Measurements from ENCODE around the gene C2CD4D.
"Not testable (repeated sequence)": the region's sequence is repeated elsewhere in the genome, so short reads cannot be mapped to it uniquely, and the experiment has no call there.

The C2CD4D gene

DNA sequence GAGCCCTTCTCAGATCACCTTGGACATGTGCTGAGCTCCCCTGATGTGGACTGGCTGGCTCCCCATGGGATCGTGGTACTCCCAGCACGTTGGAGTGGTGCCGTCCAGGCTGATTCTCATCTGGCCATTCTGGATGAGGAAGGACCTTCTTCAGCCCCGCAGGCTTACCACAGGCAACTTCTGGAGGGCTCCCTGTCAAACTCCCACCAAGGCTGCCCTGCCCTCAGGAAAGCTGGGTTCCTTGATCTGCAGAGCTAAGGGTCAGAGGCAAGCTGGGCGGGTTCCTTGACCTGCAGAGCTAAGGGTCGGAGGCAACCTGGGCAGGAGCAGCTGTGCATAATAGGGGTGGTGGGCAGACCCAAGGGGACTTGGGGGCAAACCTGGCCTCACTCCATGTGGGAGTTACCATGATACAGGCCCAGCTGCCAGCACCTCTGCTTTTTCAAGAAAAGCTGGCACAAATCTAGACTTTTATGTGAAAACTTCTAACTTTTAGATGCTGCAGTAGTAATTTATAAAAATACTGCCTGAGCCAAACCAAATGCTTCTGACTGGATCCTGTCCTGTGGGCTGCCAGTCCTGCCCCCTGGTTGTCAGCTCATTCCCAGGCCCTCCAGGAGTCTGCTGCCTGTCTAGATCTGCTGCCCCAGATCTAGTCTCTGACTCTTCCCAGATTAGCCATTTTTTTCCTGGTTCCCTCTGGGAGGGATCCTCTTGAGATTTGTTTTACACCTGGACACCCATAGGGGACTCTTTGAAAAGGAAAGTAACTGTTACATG, 19.5 kb upstream of the C2CD4D start:
- H3K36me3 ChIP-seq (ENCODE audit: control insufficient read depth, insufficient read depth, low read length): no peaks in the 10 kb centered on the region
- no peaks in the 10 kb centered on the region for H3K9me3 ChIP-seq (ENCODE audit: control insufficient read depth, insufficient read depth, low read depth, low read length)
- H3K4me1 ChIP-seq (ENCODE audit: control insufficient read depth, insufficient read depth, low read length): peaks cover 17% of the 10 kb centered on the region
- H3K4me3 ChIP-seq (ENCODE audit: low read depth, low read length): no peak overlapping the region
- no peak overlapping the region for H3K9ac ChIP-seq (ENCODE audit: low read length)
- H3K27me3 ChIP-seq (ENCODE audit: control insufficient read depth, insufficient read depth, low read length): peaks cover 67% of the 10 kb centered on the region
- H3K27ac ChIP-seq (ENCODE audit: low read depth, low read length): no peak overlapping the region

DNA sequence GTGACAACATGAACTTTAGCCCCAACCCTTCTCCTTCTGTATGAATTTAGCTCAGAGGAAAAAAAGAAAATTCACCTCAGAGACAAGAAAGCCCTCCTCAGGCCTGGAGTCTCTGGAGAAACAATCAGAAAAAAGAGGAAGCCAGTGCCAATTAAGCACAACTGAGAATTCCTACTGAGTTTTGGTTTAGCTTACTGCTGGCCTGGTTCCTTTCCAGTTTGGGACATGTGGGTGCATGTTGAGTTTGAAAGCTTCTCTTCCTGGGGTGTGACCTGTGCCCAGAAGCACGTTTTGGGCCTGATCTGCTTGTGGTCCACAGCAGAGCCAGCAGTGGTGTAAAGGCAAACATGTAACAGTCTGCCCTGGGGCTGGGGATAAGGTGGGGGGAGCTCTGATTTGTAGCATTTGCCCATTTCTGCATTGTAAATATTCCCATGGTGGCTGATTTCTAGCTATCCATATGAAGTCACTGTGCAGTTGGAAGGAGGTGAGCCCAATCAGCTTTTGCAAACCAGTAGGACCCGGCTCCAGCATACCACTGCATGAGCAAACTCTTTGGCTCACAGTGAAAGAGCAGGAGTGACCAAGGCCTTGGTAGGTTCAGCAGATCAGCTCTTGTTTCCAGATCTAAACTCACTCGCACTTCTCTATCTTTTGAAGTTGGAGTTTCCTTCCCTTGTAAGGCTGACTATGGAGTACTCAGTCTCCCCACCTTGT, 18.6 kb upstream of the C2CD4D start:
- Histone ChIP-seq H3K9me3 (ENCODE audit: control insufficient read depth, insufficient read depth, low read depth, low read length) (no peaks in the 10 kb centered on the region), H3K36me3 (ENCODE audit: control insufficient read depth, insufficient read depth, low read length) (no peaks in the 10 kb centered on the region), H3K4me3 (ENCODE audit: low read depth, low read length) (no peak overlapping the region), H3K9ac (ENCODE audit: low read length) (no peak overlapping the region), H3K27ac (ENCODE audit: low read depth, low read length) (no peak overlapping the region), H3K4me1 (ENCODE audit: control insufficient read depth, insufficient read depth, low read length) (peaks cover 17% of the 10 kb centered on the region), H3K27me3 (ENCODE audit: control insufficient read depth, insufficient read depth, low read length) (peaks cover 59% of the 10 kb centered on the region)

DNA sequence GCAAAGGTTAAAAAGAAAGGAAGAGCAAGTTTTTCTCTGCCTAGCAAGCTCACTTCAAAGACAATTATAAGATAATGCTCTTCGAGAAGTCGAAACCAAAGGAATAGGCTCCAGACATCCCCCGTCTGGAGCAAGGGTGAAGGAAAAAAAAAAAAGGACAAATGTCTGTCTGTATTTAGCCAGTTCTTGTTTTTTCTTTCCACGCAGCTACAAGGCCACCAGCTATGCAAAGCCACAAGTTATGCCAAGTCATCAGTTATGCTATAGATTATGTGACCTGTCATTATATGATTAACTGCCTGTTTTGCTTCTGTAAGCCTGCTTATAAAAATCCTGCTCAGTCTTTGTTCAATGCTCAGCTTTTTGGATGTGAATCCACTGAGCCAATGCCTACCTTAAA, 16.3 kb upstream of the C2CD4D start:
- Histone ChIP-seq H3K9ac (ENCODE audit: low read length) (no peak overlapping the region), H3K4me1 (ENCODE audit: control insufficient read depth, insufficient read depth, low read length) (peaks cover 10% of the 10 kb centered on the region), H3K9me3 (ENCODE audit: control insufficient read depth, insufficient read depth, low read depth, low read length) (no peaks in the 10 kb centered on the region), H3K27me3 (ENCODE audit: control insufficient read depth, insufficient read depth, low read length) (peaks cover 49% of the 10 kb centered on the region), H3K4me3 (ENCODE audit: low read depth, low read length) (no peak overlapping the region), H3K36me3 (ENCODE audit: control insufficient read depth, insufficient read depth, low read length) (no peaks in the 10 kb centered on the region), H3K27ac (ENCODE audit: low read depth, low read length) (no peak overlapping the region)

DNA sequence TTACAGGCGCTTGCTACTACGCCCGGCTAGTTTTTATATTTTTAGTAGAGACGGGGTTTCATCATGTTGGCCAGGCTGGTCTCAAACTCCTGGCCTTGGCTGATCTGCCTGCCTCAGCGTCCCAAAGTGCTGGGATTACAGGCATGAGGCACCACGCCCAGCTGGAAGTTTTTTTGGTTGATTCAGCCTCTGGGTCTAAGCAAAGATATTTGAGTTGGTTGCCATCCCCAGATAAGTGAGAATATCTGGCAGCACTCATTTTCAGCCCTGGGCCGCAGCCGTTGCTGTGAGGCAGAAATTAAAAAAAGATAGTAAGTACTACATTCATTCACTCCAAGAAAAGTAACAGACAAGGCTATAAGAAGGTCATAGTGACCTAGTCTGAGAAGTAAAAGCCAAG, 15.9 kb upstream of the C2CD4D start:
- H3K9ac ChIP-seq (ENCODE audit: low read length); H3K36me3 ChIP-seq (ENCODE audit: control insufficient read depth, insufficient read depth, low read length); H3K4me3 ChIP-seq (ENCODE audit: low read depth, low read length); H3K27ac ChIP-seq (ENCODE audit: low read depth, low read length); H3K4me1 ChIP-seq (ENCODE audit: control insufficient read depth, insufficient read depth, low read length); H3K9me3 ChIP-seq (ENCODE audit: control insufficient read depth, insufficient read depth, low read depth, low read length): not testable (repeated sequence)
- peaks cover 47% of the 10 kb centered on the region for H3K27me3 ChIP-seq (ENCODE audit: control insufficient read depth, insufficient read depth, low read length)

DNA sequence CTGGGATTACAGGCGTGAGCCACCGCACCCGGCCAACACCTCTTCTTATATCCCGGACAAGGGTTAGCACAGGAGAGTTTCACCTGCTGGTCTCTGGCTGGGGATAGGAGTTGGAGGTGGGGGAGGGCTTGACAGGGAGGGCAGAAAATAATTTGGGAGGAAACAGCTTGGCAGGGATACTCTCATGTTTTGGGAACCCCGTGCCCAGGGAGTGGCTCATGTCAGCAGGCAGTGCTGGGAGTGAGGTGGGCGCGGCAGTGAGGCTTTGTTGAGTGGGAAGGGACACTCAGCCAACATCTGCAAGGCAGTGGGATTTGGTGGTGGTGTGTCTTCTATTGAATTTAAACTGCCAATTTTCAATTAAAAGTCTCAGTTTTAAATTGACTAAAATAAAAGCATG, 15.0 kb upstream of the C2CD4D start:
- Histone ChIP-seq H3K27me3 (ENCODE audit: control insufficient read depth, insufficient read depth, low read length) (peaks cover 44% of the 10 kb centered on the region), H3K4me1 (ENCODE audit: control insufficient read depth, insufficient read depth, low read length) (no peaks in the 10 kb centered on the region), H3K9me3 (ENCODE audit: control insufficient read depth, insufficient read depth, low read depth, low read length) (no peaks in the 10 kb centered on the region), H3K9ac (ENCODE audit: low read length) (no peak overlapping the region), H3K4me3 (ENCODE audit: low read depth, low read length) (no peak overlapping the region), H3K36me3 (ENCODE audit: control insufficient read depth, insufficient read depth, low read length) (no peaks in the 10 kb centered on the region), H3K27ac (ENCODE audit: low read depth, low read length) (no peak overlapping the region)

DNA sequence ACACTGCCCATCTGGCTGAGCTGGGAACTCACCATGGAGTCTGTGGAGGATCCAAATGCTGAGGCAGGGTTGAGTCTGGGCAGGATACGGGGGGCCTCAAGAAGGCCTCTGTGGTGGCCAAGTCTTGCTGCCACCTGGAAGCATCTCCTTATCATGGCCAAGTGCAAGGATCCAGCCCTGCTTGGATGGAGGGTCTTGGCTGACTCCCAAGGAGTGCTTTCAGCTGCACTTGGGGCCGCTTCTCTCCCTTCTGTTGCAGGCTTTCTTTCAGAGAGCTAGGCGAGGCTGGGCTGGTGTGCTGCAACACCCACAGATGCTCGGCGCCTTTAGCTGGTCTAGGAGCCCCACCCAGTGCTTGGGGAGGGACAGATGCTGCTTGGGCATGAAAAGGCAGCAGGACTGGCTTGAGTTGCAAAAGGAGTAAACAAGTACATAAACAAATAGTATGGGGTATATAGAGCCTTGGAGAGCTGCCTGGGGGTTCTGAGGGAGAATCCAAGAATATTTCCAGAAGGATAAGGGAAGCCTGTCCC, 13.9 kb upstream of the C2CD4D start, which contains the start of gene THEM5:
THEM5 (minus strand) TSS at position 302 of the 533 bp plus-strand sequence; CDS start at position 155, 147 bp downstream.
- Histone ChIP-seq H3K4me3 (ENCODE audit: low read depth, low read length) (no peak within 1 kb of the TSS), H3K27me3 (ENCODE audit: control insufficient read depth, insufficient read depth, low read length) (peaks cover 32% of the 10 kb centered on the region), H3K9ac (ENCODE audit: low read length) (no peak within 1 kb of the TSS), H3K4me1 (ENCODE audit: control insufficient read depth, insufficient read depth, low read length) (peaks cover under 1% of the 10 kb centered on the region; the same call in 1 of the 2 replicates), H3K27ac (ENCODE audit: low read depth, low read length) (no peak within 1 kb of the TSS), H3K9me3 (ENCODE audit: control insufficient read depth, insufficient read depth, low read depth, low read length) (no peaks in the 10 kb centered on the region), H3K36me3 (ENCODE audit: control insufficient read depth, insufficient read depth, low read length) (no peaks in the 10 kb centered on the region)

DNA sequence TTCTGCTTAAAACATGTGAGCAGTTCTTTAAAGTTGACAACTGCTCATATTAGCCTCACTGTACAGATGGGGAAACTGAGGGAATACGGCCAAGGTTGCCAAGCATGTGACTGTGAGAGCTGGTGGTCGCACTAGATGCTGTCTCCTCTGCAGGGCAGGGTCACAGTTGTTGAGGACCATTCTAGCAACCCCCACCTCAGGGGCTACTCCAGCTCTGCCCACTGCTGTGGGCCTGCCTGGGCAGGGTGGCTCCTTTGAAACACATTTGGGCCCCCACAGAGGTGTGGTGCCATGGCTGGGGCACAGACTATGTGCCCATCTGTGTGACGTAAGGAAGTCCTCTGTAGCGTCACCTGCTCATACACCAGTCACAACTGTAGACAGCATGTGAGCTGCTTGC, 13.1 kb upstream of the C2CD4D start:
- H3K9me3 ChIP-seq (ENCODE audit: control insufficient read depth, insufficient read depth, low read depth, low read length): no peaks in the 10 kb centered on the region
- no peak overlapping the region for H3K4me3 ChIP-seq (ENCODE audit: low read depth, low read length)
- no peak overlapping the region for H3K27ac ChIP-seq (ENCODE audit: low read depth, low read length)
- no peaks in the 10 kb centered on the region for H3K36me3 ChIP-seq (ENCODE audit: control insufficient read depth, insufficient read depth, low read length)
- no peak overlapping the region for H3K9ac ChIP-seq (ENCODE audit: low read length)
- peaks cover 5% of the 10 kb centered on the region; the same call in 1 of the 2 replicates for H3K4me1 ChIP-seq (ENCODE audit: control insufficient read depth, insufficient read depth, low read length)
- peaks cover 25% of the 10 kb centered on the region for H3K27me3 ChIP-seq (ENCODE audit: control insufficient read depth, insufficient read depth, low read length)

DNA sequence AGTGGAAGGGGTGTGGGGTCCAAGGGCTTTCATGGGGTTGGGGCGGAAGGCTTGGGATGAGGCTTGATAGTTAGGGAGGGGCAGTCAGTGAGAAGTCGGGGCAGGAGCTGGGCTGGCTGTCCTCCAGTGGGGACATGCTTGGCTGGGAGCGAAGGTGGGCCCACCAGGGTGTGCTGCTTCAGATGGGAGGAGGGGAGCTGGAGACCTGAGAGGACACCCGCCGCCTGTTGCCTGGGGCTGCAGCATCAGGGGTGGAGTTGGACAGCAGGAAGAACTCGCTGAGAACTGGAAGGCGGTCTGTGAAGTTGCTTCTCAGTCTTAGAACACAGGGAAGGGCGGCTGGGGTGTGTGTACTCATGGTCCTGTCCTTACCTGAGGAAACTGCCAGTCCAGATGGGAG, 12.3 kb upstream of the C2CD4D start:
- H3K4me1 ChIP-seq (ENCODE audit: control insufficient read depth, insufficient read depth, low read length): peaks cover 7% of the 10 kb centered on the region; the same call in 1 of the 2 replicates
- H3K27me3 ChIP-seq (ENCODE audit: control insufficient read depth, insufficient read depth, low read length): peaks cover 17% of the 10 kb centered on the region; the same call in 1 of the 2 replicates
- no peak overlapping the region for H3K4me3 ChIP-seq (ENCODE audit: low read depth, low read length)
- no peaks in the 10 kb centered on the region for H3K36me3 ChIP-seq (ENCODE audit: control insufficient read depth, insufficient read depth, low read length)
- H3K27ac ChIP-seq (ENCODE audit: low read depth, low read length): no peak overlapping the region
- no peak overlapping the region for H3K9ac ChIP-seq (ENCODE audit: low read length)
- no peaks in the 10 kb centered on the region for H3K9me3 ChIP-seq (ENCODE audit: control insufficient read depth, insufficient read depth, low read depth, low read length)

DNA sequence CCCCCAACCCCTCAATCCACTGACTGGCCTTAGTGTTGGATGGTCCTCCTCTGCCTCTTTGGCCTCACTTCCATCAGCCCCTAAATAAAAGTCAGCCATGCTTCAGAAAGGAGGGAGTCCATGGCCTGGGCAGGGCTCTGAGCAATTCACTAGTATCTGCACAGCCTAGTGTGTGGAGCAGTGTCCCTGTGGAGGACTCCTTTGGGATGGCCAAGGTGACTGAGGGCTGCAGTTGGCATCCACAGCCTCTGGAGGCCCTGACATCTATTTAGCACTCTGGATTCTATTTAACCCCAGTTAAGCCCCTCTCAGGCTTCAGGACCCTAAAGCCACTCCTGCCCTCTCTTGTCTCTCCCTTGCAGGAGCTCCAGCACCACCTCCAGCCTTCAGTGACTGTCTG, 10.3 kb upstream of the C2CD4D start:
- Histone ChIP-seq H3K27me3 (ENCODE audit: control insufficient read depth, insufficient read depth, low read length) (peaks cover 17% of the 10 kb centered on the region; the same call in 1 of the 2 replicates), H3K9me3 (ENCODE audit: control insufficient read depth, insufficient read depth, low read depth, low read length) (no peaks in the 10 kb centered on the region), H3K4me3 (ENCODE audit: low read depth, low read length) (no peak overlapping the region), H3K36me3 (ENCODE audit: control insufficient read depth, insufficient read depth, low read length) (no peaks in the 10 kb centered on the region), H3K9ac (ENCODE audit: low read length) (no peak overlapping the region), H3K27ac (ENCODE audit: low read depth, low read length) (no peak overlapping the region), H3K4me1 (ENCODE audit: control insufficient read depth, insufficient read depth, low read length) (peaks cover 18% of the 10 kb centered on the region)

DNA sequence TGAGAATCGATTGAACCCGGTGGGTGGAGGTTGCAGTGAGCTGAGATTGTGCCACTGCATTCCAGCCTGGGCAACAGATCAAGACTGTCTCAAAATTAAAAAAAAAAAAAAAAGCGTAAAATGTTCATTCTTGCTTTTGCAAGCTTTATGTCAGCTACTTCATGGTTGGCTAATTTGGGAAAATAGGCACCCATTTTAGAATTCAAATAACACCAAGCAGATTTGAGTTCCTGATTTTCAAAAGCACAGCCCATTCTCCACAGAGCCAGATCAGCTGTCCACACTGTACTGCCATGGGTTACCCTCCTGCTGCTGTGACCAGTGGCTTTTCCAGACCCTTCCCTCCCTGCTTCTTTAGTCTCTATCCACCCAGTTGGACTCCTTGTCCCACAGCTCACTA, 9.5 kb upstream of the C2CD4D start:
- H3K27me3 ChIP-seq (ENCODE audit: control insufficient read depth, insufficient read depth, low read length): peaks cover 17% of the 10 kb centered on the region; the same call in 1 of the 2 replicates
- H3K4me1 ChIP-seq (ENCODE audit: control insufficient read depth, insufficient read depth, low read length): peaks cover 18% of the 10 kb centered on the region
- H3K27ac ChIP-seq (ENCODE audit: low read depth, low read length): no peak overlapping the region
- no peak overlapping the region for H3K4me3 ChIP-seq (ENCODE audit: low read depth, low read length)
- no peak overlapping the region for H3K9ac ChIP-seq (ENCODE audit: low read length)
- no peaks in the 10 kb centered on the region for H3K9me3 ChIP-seq (ENCODE audit: control insufficient read depth, insufficient read depth, low read depth, low read length)
- H3K36me3 ChIP-seq (ENCODE audit: control insufficient read depth, insufficient read depth, low read length): no peaks in the 10 kb centered on the region
